Activated T-cell treated with anti-CD3 and anti-CD28 coated beads, Interleukin-2, amount 50 U/mL, for 24 hours (primary cell): ENCODE measurements around the gene GRID1.

Source experiments
- DNase-seq: peaks from one replicate; pipeline ENCODE4 v3.0.0-alpha.2; 2020
- H3K27ac Mint-ChIP-seq: 2 replicates; pipeline ENCODE4 v1.8.0; 2020; ENCODE audit warnings: mild to moderate bottlenecking, mixed read lengths
- H3K27me3 Mint-ChIP-seq: 2 replicates; pipeline ENCODE4 v1.8.0; 2020; ENCODE audit warnings: mixed read lengths
- H3K36me3 Mint-ChIP-seq: 2 replicates; pipeline ENCODE4 v1.8.0; 2020; ENCODE audit warnings: low read depth, mixed read lengths
- H3K4me1 Mint-ChIP-seq: 2 replicates; pipeline ENCODE4 v1.8.0; 2020; ENCODE audit warnings: low read depth, mixed read lengths
- H3K4me3 Mint-ChIP-seq: 2 replicates; pipeline ENCODE4 v1.8.0; 2020; ENCODE audit warnings: mild to moderate bottlenecking, moderate library complexity, mixed read lengths
- H3K9me3 Mint-ChIP-seq: 2 replicates; pipeline ENCODE4 v1.8.0; 2020; ENCODE audit warnings: mixed read lengths

Gene GRID1

DNA sequence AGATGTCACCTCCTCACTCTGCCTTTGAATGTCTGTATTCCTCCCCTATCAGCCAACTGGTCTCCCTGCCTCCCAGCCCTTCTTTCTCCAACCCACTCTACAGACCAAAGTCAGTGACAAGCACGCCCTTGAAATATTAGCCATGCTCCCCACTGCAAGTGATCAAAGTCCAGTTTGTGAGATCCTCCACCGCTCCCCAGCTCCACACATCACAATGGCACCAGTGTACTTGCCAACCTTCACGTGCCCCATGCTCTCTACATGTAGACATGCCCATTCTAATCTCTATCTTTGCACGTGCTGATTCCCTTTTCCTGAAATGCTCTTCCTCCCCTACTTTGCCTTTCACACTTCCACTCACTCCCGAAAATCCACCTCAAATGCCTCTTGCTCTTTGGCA lies 150.9 kb downstream of the GRID1 start:
- Mint-ChIP-seq H3K36me3 (no peaks in the 10 kb centered on the region), H3K4me1 (no peaks in the 10 kb centered on the region), H3K9me3 (no peaks in the 10 kb centered on the region), H3K27ac (no peak overlapping the region), H3K27me3 (no peaks in the 10 kb centered on the region), H3K4me3 (no peak overlapping the region)
- DNase-seq = no peak

DNA sequence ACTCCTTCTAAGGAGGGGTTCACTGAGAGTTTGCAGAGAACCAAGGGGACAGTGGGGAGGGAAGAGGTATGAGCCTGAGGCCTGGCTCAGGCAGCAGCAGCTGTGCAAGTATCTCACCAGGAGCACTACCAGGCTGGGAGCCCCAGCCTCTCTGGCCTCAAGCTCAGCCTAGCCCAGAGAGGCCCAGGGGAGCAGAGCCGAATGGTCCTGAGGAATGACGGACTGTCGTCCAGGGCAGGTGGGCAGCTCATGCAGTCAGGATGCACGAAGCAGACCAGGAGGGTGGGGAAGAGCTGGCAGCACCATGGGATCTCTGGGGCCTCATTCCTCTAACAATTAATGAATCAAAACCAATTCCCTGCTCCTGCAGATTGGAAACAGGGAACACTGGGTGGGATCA lies 151.5 kb downstream of the GRID1 start:
- H3K36me3 Mint-ChIP-seq = no peaks in the 10 kb centered on the region
- no peak overlapping the region for H3K27ac Mint-ChIP-seq
- DNase-seq = no peak
- no peaks in the 10 kb centered on the region for H3K27me3 Mint-ChIP-seq
- H3K4me1 Mint-ChIP-seq = no peaks in the 10 kb centered on the region
- no peaks in the 10 kb centered on the region for H3K9me3 Mint-ChIP-seq
- H3K4me3 Mint-ChIP-seq = no peak overlapping the region

DNA sequence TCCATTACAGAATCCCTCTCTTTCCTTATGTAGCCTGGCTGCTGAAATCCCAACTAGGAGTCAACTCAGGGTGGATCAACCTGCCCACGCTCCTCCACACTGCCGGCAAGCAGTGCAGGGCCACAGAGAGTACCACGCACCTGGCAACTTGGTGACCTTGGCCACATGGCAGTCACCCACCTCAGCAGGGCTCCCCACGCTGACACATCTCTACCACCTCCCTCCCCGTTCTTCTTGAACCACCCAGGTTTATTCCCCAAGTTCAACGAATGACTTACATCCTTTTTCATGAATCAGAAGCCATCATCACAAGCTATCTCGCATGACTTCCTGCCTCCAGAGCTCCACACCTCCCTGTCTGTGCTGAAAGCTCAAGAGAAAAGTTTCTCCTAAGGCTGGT lies 153.4 kb downstream of the GRID1 start:
- Mint-ChIP-seq H3K9me3 (no peaks in the 10 kb centered on the region), H3K27me3 (no peaks in the 10 kb centered on the region), H3K27ac (no peak overlapping the region), H3K36me3 (no peaks in the 10 kb centered on the region), H3K4me1 (no peaks in the 10 kb centered on the region), H3K4me3 (no peak overlapping the region)
- DNase-seq = no peak

DNA sequence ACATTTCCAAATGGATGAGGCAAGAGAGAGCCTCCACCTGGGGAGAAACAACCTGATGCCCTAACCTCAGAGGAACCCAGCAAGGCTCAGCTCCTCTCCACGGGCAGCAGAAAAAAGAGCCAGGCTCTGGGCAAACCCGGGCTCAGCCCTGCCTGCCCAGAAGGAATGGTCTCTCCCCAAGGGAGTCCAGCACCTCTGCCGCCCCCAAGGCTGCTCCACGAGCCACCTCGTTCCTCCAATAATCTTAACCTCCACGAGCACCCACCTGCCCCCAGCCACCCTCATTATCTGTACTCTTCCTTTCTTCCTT lies 154.2 kb downstream of the GRID1 start:
- Mint-ChIP-seq H3K4me3 (no peak overlapping the region), H3K4me1 (no peaks in the 10 kb centered on the region), H3K9me3 (no peaks in the 10 kb centered on the region), H3K27me3 (no peaks in the 10 kb centered on the region), H3K27ac (no peak overlapping the region), H3K36me3 (no peaks in the 10 kb centered on the region)
- no peak for DNase-seq

DNA sequence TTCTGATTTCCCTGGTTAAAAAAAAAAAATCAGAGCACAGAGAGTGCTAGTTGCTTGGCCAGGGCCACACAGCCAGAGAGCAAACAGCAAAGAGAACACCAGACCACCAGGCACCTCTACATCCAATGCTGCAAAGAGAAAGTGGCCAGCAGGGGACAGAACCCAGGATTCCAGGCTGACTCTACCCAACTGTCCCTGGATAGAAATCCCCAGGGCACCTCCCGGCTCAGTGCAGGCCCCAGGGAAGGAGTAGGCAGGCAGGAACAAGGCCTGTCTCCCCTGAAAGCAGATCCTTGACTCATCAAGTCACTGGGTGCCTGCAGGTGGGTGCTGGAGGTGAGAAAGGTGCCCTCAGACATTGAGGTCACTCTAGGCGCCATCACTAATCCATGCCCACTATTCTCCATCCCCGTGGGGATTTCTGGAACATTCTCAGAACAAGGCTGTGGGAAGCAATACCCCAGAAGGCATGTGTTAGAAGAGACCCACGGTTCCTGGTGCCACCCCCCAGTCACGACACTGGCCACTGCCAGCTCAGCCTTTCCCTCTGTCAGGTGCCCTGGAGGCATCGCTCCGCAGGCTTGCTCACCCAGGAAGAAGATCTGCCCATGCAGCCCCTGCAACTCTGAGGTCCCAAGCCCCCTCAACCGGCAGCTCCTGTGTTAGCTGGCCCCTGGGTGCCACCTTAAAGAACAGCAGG lies 154.8 kb downstream of the GRID1 start:
- Mint-ChIP-seq H3K27ac (no peak overlapping the region), H3K4me1 (no peaks in the 10 kb centered on the region), H3K36me3 (no peaks in the 10 kb centered on the region), H3K27me3 (no peaks in the 10 kb centered on the region), H3K9me3 (no peaks in the 10 kb centered on the region), H3K4me3 (no peak overlapping the region)
- DNase-seq = no peak

DNA sequence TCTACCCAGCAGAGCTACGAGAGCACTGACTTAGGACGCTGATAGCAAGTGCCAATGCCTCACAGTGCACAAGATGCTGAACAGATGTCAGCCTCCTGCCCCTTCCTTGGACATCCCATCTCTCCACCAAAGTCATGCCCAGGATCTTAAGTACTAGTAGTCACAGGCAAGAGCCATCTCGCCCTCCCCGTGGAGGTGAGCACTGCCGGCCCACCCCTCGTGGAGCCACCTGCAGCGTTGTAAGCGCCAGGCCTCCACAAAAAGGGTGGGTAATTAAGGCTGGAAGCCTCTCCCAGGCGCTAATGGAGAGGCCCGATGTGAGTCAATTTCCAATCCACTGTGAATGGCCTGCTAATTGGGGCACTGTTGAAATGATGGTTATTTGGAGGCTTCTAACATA lies 156.2 kb downstream of the GRID1 start:
- H3K4me3 Mint-ChIP-seq = no peak overlapping the region
- no peak overlapping the region for H3K27ac Mint-ChIP-seq
- no peaks in the 10 kb centered on the region for H3K27me3 Mint-ChIP-seq
- H3K9me3 Mint-ChIP-seq = no peaks in the 10 kb centered on the region
- DNase-seq = no peak
- no peaks in the 10 kb centered on the region for H3K36me3 Mint-ChIP-seq
- H3K4me1 Mint-ChIP-seq = no peaks in the 10 kb centered on the region

DNA sequence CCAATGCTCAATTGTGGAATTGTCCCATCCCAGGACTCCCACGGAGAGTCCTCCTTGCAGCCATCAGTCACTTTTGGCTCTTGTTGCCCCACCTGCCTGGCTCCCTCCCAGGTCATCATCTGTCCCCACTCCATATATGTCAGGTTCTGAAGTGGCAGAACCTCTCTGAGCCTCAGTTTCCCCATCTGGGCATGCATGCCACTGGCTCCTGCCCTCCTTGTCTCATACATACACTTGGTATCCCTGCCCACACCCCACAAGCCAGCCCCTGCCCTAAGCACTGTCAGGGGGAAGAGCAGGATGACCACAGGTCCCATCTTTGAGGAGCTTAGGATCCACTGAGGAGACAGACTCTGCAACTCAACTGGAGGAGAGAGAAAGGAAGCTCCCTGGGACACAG lies 156.9 kb downstream of the GRID1 start:
- Mint-ChIP-seq H3K27ac (no peak overlapping the region), H3K4me1 (no peaks in the 10 kb centered on the region)

DNA sequence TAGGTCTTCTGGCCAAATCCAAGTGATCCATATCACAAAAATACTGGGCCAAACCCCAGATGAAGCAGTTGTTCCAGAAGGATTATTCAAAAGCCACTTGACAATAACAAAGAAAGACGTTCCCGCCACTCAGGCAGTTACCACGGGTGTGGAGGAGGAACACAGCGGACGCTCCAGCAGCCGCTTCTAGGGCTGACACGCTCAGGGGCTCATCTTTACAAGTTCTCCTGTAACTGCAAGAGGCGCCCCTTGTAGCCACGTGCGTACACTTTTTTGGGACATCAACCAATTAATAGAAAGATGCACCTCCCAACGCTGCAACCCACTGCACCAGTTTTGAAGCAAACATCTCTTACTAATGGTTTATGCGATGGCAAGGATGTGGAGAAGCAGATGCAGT lies 159.4 kb downstream of the GRID1 start:
- Mint-ChIP-seq H3K4me3 (no peak overlapping the region), H3K4me1 (no peaks in the 10 kb centered on the region), H3K27ac (no peak overlapping the region), H3K27me3 (peaks cover 4% of the 10 kb centered on the region), H3K9me3 (no peaks in the 10 kb centered on the region), H3K36me3 (no peaks in the 10 kb centered on the region)
- no peak for DNase-seq

More for the DNA sequence above, 156.9 kb downstream of the GRID1 start:
- Mint-ChIP-seq H3K36me3 (no peaks in the 10 kb centered on the region), H3K27me3 (no peaks in the 10 kb centered on the region), H3K9me3 (no peaks in the 10 kb centered on the region), H3K4me3 (no peak overlapping the region)
- no peak for DNase-seq

DNA sequence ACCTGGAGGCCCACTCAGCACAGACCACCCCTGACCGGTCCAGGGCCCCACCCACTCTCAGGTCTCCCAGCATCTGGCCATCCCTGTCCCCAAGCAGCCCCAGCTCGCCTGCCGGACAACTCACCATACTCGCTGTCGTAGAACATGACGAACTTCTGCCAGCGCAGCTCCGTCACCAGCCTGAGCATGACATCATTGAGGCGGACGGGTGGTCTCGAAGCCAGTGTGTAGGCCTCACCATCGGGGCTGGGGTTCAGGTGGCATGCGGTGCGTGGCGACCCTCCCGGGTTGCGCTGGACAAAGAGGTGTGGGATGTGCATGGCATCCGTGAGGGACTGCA lies 160.4 kb downstream of the GRID1 start:
- no peak overlapping the region for H3K27ac Mint-ChIP-seq

DNA sequence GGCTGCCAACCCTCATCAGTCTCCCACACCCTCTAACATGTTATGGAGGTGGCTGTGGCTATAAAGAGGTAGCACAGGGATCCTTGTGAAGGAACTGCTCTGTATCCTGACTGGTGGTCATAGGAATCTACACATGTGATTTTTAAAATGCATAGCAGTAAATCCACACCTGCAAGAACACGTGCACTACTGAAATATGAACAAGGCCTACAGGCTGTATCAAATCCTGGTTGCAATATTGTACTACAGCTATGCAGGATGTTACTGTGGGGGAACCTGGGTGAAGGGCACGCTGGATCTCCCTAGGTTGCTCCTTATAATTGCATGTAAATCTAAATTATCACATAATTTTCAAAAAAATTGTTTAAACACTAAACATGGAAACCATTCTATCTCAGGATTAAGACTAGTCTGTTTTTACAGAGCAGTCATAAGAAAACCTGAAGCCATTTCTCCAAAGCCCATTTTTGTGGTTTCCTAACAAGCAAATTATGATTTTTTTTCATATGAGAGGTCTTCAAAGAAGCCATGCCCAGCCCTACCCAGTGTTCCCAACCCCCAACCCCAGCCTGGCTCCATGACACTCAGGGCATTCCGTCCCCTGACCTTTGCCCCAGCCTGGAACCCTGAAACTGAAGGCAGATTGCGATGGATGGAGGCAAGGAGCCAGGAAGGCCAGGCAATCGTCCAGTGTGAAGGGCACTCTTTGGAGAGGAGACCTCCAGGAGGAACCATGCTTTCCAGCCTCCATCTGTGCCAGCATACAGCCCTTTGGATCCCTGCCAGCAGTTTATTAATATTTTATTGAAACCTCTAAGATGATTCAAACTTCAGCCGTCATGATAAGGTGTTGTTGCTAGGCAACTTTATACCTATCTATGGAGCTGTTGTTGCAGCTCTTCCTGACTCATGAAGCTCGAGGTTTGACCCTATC lies 161.0 kb downstream of the GRID1 start:
- Mint-ChIP-seq H3K27ac (no peak overlapping the region), H3K27me3 (peaks cover 6% of the 10 kb centered on the region), H3K4me1 (no peaks in the 10 kb centered on the region), H3K4me3 (no peak overlapping the region), H3K36me3 (no peaks in the 10 kb centered on the region), H3K9me3 (no peaks in the 10 kb centered on the region)
- DNase-seq = no peak

More for the DNA sequence above, 160.4 kb downstream of the GRID1 start:
- H3K4me3 Mint-ChIP-seq = no peak overlapping the region
- H3K9me3 Mint-ChIP-seq = no peaks in the 10 kb centered on the region
- peaks cover 4% of the 10 kb centered on the region for H3K27me3 Mint-ChIP-seq
- peak; percentile 2 for DNase-seq
- H3K36me3 Mint-ChIP-seq = no peaks in the 10 kb centered on the region
- no peaks in the 10 kb centered on the region for H3K4me1 Mint-ChIP-seq

DNA sequence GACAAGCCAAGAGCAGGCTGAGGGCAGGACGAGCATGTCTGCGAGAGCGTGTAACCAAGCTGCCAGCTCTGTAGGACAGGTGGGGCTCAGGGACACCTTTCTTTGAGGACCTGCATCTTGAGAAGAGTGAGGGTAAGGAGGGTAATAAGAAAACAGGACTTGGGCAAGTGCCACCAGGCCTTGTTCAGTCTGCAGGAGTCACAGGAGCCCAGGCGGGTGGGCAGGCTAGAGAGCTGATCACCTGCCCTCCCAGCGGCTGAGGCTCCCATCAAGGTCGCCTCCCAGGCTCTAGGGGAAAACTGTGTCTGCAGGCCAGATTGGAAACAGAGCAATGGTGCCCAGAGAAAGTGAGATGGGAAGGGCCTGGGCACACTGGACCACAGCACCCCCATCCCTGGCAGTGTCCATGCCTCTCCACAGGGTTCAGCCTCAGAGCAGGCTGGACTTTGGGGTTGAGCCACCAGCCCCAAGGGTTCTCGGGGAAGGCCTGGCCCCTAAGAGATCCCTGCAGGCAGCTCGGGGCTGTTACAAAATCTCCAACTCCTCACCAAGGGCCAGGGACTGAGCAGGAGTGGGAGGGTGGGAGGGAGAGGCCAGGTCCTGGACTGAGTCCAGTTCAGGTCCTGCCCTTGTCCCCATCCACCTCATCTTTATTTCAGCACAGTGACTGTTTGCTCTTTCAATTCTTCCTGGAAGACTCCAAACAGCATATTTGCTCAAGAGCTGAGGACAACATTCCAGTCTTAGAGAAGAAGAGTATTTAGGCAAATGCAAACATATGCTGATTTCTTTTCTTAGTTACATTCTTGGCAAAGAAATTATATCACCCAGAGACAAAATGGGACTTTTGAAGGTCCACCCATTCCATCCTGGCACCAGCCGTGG lies 161.9 kb downstream of the GRID1 start:
- DNase-seq = no peak
- peaks cover 6% of the 10 kb centered on the region for H3K27me3 Mint-ChIP-seq
- H3K27ac Mint-ChIP-seq = no peak overlapping the region
- H3K4me3 Mint-ChIP-seq = no peak overlapping the region
- no peaks in the 10 kb centered on the region for H3K36me3 Mint-ChIP-seq
- H3K4me1 Mint-ChIP-seq = no peaks in the 10 kb centered on the region
- no peaks in the 10 kb centered on the region for H3K9me3 Mint-ChIP-seq

DNA sequence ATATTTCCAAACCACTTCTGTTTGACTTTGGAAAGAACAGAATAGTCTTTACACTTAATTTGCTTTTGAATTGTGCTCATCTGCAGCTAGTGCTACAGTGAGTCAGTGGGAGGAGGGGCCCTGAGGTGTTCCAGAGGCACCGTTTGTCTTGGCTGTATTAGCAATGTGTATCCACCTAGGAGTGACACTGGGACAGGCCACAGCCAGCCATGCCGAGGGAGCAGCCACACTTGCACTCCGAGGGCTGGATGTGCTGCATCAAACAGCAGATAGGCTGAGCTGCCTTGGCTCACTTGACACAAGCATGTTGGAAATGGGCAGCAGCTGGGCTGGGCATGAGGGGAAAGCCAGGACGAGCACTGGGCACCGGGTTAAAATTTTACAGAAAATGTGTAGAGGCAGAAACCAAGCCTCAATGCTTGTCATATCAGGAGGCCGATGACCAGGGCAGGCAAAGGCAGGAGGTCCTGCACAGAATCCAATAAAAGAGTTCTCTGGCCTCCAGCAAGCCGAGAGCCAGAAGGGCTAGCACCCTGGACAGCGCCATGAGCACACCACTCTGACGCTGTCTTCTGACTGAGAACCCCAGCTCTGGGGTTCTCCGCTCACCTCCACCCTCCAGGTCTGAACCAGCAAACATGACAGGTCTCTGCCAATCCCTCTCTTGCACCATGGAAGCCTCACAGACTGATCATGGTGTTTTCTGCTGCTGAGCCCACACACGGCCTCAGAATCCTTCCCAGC lies 163.3 kb downstream of the GRID1 start:
- H3K4me1 Mint-ChIP-seq = no peaks in the 10 kb centered on the region
- no peaks in the 10 kb centered on the region for H3K36me3 Mint-ChIP-seq
- H3K27me3 Mint-ChIP-seq = peaks cover 6% of the 10 kb centered on the region
- no peak for DNase-seq
- H3K27ac Mint-ChIP-seq = no peak overlapping the region
- no peaks in the 10 kb centered on the region for H3K9me3 Mint-ChIP-seq
- no peak overlapping the region for H3K4me3 Mint-ChIP-seq

DNA sequence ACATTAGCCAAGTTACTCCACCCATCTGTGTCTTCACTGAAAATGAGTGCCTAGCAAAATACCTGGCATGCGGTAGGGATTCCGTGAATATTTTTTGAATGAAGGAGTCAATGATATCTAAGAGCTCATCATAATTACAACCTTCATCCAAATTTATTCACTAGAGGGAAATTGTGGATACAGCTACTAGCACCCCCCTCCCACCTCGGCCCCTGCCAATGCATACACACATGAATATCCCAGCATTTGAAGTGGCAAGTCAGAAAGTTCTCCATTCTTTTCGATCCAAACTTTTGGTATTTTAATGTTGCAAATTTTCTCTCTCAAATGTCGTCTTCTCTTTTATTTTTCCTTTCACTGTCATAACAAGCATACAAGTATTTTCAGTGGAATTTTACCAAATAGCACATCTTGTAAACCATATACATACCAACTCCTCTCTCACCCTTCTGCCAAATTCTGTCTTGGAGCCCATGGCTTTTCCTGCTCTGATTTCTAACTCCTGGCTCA lies 164.3 kb downstream of the GRID1 start:
- DNase-seq = no peak
- H3K9me3 Mint-ChIP-seq = no peaks in the 10 kb centered on the region
- H3K36me3 Mint-ChIP-seq = no peaks in the 10 kb centered on the region
- H3K27me3 Mint-ChIP-seq = peaks cover 6% of the 10 kb centered on the region
- H3K27ac Mint-ChIP-seq = no peak overlapping the region
- H3K4me1 Mint-ChIP-seq = no peaks in the 10 kb centered on the region
- H3K4me3 Mint-ChIP-seq = no peak overlapping the region

DNA sequence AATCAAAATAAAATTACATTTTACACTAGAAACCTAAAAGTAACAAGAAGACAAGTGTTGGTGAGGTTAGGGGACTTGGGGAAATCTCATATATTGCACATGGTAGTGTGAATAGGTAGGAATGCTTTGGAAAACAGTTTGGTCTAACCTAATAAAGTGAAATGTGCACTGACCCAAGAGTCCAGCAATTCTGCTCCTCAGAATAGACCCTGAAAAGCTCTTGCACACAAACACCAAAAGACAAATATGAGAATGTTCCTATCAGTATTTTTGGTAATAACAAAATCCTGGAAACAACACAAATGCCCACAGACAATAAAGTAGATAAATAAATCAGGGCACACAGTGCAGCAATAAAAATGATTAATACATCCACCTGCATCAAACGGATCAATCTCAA lies 165.7 kb downstream of the GRID1 start:
- Mint-ChIP-seq H3K36me3 (no peaks in the 10 kb centered on the region), H3K9me3 (no peaks in the 10 kb centered on the region), H3K27ac (no peak overlapping the region), H3K27me3 (peaks cover 6% of the 10 kb centered on the region), H3K4me3 (no peak overlapping the region), H3K4me1 (no peaks in the 10 kb centered on the region)
- no peak for DNase-seq
